OCI-LY3 (cell line): ENCODE data around the gene WDR43.

Source experiments
- EZH2phosphoT487 ChIP-seq: fragments of 200-600 bp; shearing (Covaris generic); IDR thresholded peaks from 2 replicates; pipeline ENCODE4 v1.6.1; 2018; ENCODE audit warnings: antibody characterized with exemption, mixed run types, low read depth
- TF ChIP-seq, protein P1 (sequence below): fragments of 200-600, 300-600 bp; sonication (generic); IDR thresholded peaks from 2 replicates; pipeline ENCODE4 v1.5.1; 2014; ENCODE audit warnings: antibody characterized with exemption, low read length, low read depth

DNA sequence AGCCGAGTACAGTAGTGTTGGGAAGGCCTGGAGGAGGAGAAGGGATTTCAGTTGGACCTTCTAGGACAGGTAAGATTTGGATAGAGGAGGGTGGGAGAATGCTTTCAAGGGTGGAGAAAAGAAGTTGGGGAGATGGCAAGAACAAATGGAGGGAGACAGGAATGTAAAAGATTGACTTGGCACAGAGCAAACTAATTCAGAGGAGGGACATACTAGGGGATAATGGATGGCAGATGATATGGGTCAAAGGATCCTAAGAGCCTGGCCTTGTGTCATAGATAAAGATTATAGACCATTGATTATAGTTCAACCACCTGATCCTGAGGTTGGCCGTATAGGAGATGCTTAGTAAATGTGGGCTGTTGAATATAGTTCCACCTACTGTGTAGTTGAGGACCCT, 12.4 kb downstream of the WDR43 start:
- TF ChIP-seq, protein P1, sequence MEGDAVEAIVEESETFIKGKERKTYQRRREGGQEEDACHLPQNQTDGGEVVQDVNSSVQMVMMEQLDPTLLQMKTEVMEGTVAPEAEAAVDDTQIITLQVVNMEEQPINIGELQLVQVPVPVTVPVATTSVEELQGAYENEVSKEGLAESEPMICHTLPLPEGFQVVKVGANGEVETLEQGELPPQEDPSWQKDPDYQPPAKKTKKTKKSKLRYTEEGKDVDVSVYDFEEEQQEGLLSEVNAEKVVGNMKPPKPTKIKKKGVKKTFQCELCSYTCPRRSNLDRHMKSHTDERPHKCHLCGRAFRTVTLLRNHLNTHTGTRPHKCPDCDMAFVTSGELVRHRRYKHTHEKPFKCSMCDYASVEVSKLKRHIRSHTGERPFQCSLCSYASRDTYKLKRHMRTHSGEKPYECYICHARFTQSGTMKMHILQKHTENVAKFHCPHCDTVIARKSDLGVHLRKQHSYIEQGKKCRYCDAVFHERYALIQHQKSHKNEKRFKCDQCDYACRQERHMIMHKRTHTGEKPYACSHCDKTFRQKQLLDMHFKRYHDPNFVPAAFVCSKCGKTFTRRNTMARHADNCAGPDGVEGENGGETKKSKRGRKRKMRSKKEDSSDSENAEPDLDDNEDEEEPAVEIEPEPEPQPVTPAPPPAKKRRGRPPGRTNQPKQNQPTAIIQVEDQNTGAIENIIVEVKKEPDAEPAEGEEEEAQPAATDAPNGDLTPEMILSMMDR = no peak
- no peak for TF ChIP-seq EZH2phosphoT487
